Osteoblast (primary cell): ENCODE results near the gene SLC38A1. TPM values are rescaled to one million over a fixed set of nuclear protein-coding genes. Genes with fewer than 3 reads are reported as not detected.
"Not testable (repeated sequence)": the region's sequence is repeated elsewhere in the genome, so short reads cannot be mapped to it uniquely, and the experiment has no call there.

Source experiments
- DNase-seq: peaks from one replicate; pipeline ENCODE4 v3.0.0; 2011; ENCODE audit warnings: low spot score, mixed read lengths; ENCODE audit not compliant: insufficient read length; ENCODE audit errors: missing footprints
- H2AFZ ChIP-seq: 2 replicates; pipeline ENCODE4 v1.6.0; 2011; ENCODE audit warnings: mild to moderate bottlenecking, low read length
- H3K27ac ChIP-seq: 2 replicates; pipeline ENCODE4 v1.5.1; 2011; ENCODE audit warnings: mild to moderate bottlenecking, low read depth, low read length, moderate library complexity
- H3K27me3 ChIP-seq: 2 replicates; pipeline ENCODE4 v1.6.0; 2012; ENCODE audit warnings: mild to moderate bottlenecking, control low read depth, inconsistent platforms, low read length, moderate library complexity; ENCODE audit not compliant: insufficient read depth
- H3K36me3 ChIP-seq: 2 replicates; pipeline ENCODE4 v1.5.1; 2011; ENCODE audit warnings: mild to moderate bottlenecking, low read length, control low read depth, moderate library complexity; ENCODE audit not compliant: insufficient read depth
- H3K4me1 ChIP-seq: 2 replicates; pipeline ENCODE4 v1.5.1; 2011; ENCODE audit warnings: mild to moderate bottlenecking, low read length, control low read depth, moderate library complexity; ENCODE audit not compliant: insufficient read depth
- H3K4me2 ChIP-seq: 2 replicates; pipeline ENCODE4 v1.6.0; 2011; ENCODE audit warnings: mild to moderate bottlenecking, low read length; ENCODE audit not compliant: insufficient read depth
- H3K4me3 ChIP-seq: fragments of 200-600 bp; sonication (generic); 3 replicates; pipeline ENCODE4 v1.5.1; 2012; ENCODE audit warnings: mild to moderate bottlenecking, low read length, inconsistent platforms; ENCODE audit not compliant: insufficient read depth
- H3K79me2 ChIP-seq: 2 replicates; pipeline ENCODE4 v1.6.0; 2012; ENCODE audit warnings: mild to moderate bottlenecking, low read length, control low read depth, inconsistent platforms; ENCODE audit not compliant: insufficient read depth
- H3K9me3 ChIP-seq: 2 replicates; pipeline ENCODE4 v1.5.1; 2011; ENCODE audit warnings: low read depth, low read length, control low read depth
- H4K20me1 ChIP-seq: 2 replicates; pipeline ENCODE4 v1.6.0; 2012; ENCODE audit warnings: mild to moderate bottlenecking, low read length, control low read depth; ENCODE audit not compliant: insufficient read depth
- total RNA-seq: library from RNA; depleted of rRNA; stranded (reverse); fragments of >200 nt; gene quantifications from 2 replicates; pipeline ENCODE4 v1.2.3, GENCODE V29; 2012
- TF ChIP-seq, protein P1 (sequence below): IDR thresholded peaks from 2 replicates; pipeline ENCODE4 v1.5.1; 2011; ENCODE audit warnings: mild to moderate bottlenecking, low read depth, low read length, moderate library complexity; ENCODE audit errors: extremely low read depth

SLC38A1 gene
- total RNA-seq, 1 donor = 29.7 TPM

DNA sequence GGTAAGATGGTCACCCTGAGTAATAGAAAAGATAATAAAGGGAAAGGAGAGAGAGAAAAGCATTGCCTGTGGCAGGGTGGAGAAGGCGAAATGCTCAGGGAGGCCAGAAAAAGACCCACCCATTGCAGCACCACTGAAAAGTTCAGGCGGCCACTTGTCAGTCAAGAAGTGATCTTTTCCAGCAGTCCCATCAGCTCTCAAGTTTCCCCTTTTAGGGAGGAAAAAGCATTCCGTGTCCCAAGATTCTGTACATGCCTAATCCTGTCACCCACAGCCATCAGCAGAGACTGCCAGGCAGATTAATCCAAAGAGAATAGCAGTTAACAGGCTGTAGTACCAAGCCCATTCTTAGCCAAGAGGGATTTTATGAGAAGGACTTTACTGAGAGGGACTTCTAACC, 11.9 kb downstream of the SLC38A1 start:
- H3K79me2 ChIP-seq = peaks cover 16% of the 10 kb centered on the region
- no peaks in the 10 kb centered on the region for H4K20me1 ChIP-seq
- TF ChIP-seq, protein P1, sequence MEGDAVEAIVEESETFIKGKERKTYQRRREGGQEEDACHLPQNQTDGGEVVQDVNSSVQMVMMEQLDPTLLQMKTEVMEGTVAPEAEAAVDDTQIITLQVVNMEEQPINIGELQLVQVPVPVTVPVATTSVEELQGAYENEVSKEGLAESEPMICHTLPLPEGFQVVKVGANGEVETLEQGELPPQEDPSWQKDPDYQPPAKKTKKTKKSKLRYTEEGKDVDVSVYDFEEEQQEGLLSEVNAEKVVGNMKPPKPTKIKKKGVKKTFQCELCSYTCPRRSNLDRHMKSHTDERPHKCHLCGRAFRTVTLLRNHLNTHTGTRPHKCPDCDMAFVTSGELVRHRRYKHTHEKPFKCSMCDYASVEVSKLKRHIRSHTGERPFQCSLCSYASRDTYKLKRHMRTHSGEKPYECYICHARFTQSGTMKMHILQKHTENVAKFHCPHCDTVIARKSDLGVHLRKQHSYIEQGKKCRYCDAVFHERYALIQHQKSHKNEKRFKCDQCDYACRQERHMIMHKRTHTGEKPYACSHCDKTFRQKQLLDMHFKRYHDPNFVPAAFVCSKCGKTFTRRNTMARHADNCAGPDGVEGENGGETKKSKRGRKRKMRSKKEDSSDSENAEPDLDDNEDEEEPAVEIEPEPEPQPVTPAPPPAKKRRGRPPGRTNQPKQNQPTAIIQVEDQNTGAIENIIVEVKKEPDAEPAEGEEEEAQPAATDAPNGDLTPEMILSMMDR = no peak
- no peaks in the 10 kb centered on the region for H3K9me3 ChIP-seq
- DNase-seq = no peak
- no peak overlapping the region for H3K27ac ChIP-seq
- no peaks in the 10 kb centered on the region for H3K27me3 ChIP-seq
- peaks cover 4% of the 10 kb centered on the region for H3K4me1 ChIP-seq
- H3K4me2 ChIP-seq = no peak overlapping the region
- H2AFZ ChIP-seq = no peak overlapping the region
- no peaks in the 10 kb centered on the region for H3K36me3 ChIP-seq
- no peak overlapping the region for H3K4me3 ChIP-seq

DNA sequence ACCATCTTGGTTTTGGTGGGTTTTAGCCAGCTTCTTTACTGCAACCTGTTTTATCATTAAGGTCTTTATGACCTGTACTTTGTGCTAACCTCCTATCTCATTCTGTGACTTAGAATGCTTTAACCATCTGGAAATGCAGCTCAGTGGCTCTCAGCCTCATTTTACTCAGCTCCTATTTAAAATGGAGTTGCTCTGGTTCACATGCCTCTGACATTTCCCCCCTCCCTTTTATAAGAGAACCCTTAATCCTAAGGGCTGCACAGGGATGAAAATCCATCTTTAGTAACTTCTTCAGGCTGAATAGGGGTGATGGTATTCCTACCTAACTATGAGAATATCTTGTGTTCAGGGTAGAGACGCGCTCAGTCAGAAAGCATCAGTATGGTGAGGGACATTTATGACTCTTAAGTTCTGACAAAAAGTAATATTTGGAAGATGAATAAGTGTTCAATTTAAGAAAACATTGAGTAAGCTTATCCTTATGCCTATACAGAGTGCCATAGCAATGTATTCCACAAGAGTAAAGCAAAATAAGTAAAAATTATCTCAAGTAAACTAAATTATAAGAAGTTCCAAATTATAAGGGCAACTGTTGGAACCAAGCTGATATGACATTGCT, 15.2 kb downstream of the SLC38A1 start:
- Histone ChIP-seq H3K4me3 (no peak overlapping the region), H3K4me2 (no peak overlapping the region), H3K9me3 (no peaks in the 10 kb centered on the region), H4K20me1 (no peaks in the 10 kb centered on the region), H3K36me3 (no peaks in the 10 kb centered on the region), H3K27ac (no peak overlapping the region), H2AFZ (no peak overlapping the region), H3K4me1 (no peaks in the 10 kb centered on the region), H3K27me3 (no peaks in the 10 kb centered on the region), H3K79me2 (no peaks in the 10 kb centered on the region)
- no peak for DNase-seq
- TF ChIP-seq, protein P1 = no peak

DNA sequence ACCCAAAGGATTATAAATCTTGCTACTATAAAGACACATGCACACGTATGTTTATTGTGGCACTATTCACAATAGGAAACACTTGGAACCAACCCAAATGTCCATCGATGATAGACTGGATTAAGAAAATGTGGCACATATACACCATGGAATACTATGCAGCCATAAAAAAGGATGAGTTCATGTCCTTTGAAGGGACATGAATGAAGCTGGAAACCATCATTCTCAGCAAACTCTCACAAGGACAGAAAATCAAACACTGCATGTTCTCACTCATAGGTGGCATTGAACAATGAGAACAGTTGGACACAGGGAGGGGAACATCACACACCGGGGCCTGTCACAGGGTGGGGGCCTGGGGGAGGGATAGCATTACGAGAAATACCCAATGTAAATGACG, 16.8 kb downstream of the SLC38A1 start:
- not testable (repeated sequence) for H3K4me2 ChIP-seq, H3K4me1 ChIP-seq, H3K4me3 ChIP-seq, H3K36me3 ChIP-seq, DNase-seq, H3K27me3 ChIP-seq, H3K9me3 ChIP-seq, H3K27ac ChIP-seq, H2AFZ ChIP-seq, H4K20me1 ChIP-seq, H3K79me2 ChIP-seq

DNA sequence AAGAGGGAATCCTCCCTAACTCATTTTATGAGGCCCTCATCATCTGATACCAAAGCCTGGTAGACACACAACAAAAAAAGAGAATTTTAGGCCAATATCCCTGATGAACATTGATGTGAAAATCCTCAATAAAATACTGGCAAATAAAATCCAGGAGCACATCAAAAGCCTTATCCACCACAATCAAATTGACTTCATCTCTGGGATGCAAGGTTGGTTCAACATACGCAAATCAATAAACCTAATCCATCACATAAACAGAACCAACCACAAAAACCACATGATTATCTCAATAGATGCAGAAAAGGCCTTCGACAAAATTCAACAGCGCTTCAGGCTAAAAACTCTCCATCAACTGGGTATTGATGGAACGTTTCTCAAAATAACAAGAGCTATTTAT, 18.9 kb downstream of the SLC38A1 start:
- not testable (repeated sequence) for H3K36me3 ChIP-seq, H3K27ac ChIP-seq

DNA sequence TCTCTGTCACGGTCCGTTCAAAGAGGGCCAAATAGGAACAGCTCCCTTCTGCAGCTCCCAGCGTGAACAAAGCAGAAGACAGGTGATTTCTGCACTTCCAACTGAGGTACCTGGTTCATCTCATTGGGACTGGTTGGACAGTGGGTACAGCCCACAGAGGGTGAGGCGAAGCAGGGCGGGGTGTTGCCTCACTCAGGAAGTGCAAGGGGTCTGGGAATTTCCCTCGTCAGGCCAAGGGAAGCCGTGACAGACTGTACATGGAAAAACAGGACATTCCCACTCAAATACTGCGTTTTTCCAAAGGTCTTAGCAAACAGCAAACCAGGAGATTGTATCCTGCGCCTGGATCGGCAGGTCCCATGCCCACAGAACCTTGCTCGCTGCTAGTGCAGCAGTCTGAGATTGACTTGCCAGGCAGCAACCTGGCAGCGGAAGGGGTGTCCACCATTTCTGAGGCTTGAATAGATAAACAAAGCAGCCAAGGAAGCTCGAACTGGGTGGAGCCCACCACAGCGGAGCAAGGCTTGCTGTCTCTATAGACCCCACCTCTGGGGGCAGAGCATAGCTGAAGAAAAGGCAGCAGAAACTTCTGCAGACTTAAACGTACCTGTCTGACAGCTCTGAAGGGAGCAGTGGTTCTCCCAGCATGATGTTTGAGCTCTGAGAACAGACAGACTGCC, 22.7 kb downstream of the SLC38A1 start:
- no peaks in the 10 kb centered on the region for H3K9me3 ChIP-seq
- no peak overlapping the region for H3K4me3 ChIP-seq
- H3K4me1 ChIP-seq = no peaks in the 10 kb centered on the region
- no peak overlapping the region for H3K27ac ChIP-seq
- H3K27me3 ChIP-seq = no peaks in the 10 kb centered on the region
- no peak overlapping the region for H2AFZ ChIP-seq
- TF ChIP-seq, protein P1 = no peak
- no peaks in the 10 kb centered on the region for H3K36me3 ChIP-seq
- no peak overlapping the region for H3K4me2 ChIP-seq
- DNase-seq = no peak
- H4K20me1 ChIP-seq = no peaks in the 10 kb centered on the region
- H3K79me2 ChIP-seq = peaks cover 2% of the 10 kb centered on the region

More for the DNA sequence above, 18.9 kb downstream of the SLC38A1 start:
- not testable (repeated sequence) for H3K4me1 ChIP-seq, H2AFZ ChIP-seq, H3K79me2 ChIP-seq, H3K4me3 ChIP-seq, H3K27me3 ChIP-seq, H3K4me2 ChIP-seq, H3K9me3 ChIP-seq, H4K20me1 ChIP-seq, DNase-seq
